Stimulated activated CD4-positive, alpha-beta T cell treated with anti-CD3 and anti-CD28 coated beads, TNF-alpha, amount 100 ng/mL, for 1 hour (primary cell): ENCODE results near the gene ZNF407.

Experiments
- DNase-seq, 3 donors: peaks; one replicate each; pipeline ENCODE4 v3.0.0-alpha.2; 2020; ENCODE audit warnings: low read depth in 3 of 3, low spot score in 1 of 3

Gene ZNF407

GRCh38 chr18:74996055-74996454 is 398.4 kb downstream of the ZNF407 start:
- DNase-seq = no peak

- no peak for DNase-seq
Measured at GRCh38 chr18:74996996-74997395, 399.3 kb downstream of the ZNF407 start.

- no peak for DNase-seq
Measured at GRCh38 chr18:75000920-75001319, 403.2 kb downstream of the ZNF407 start.

- no peak for DNase-seq
Measured at GRCh38 chr18:75003039-75003438, 405.4 kb downstream of the ZNF407 start.

- DNase-seq = no peak
Measured at GRCh38 chr18:75003764-75004690, 406.4 kb downstream of the ZNF407 start.

- DNase-seq = no peak
Measured at GRCh38 chr18:75005626-75006025, 408.0 kb downstream of the ZNF407 start.

- DNase-seq = no peak
Measured at GRCh38 chr18:75008186-75008585, 410.5 kb downstream of the ZNF407 start.

- no peak for DNase-seq
Measured at GRCh38 chr18:75009296-75009695, 411.6 kb downstream of the ZNF407 start.

- DNase-seq = no peak
Measured at GRCh38 chr18:75009878-75010277, 412.2 kb downstream of the ZNF407 start.

- no peak for DNase-seq
Measured at GRCh38 chr18:75010278-75010677, 412.6 kb downstream of the ZNF407 start.

GRCh38 chr18:75010689-75011088 is 413.0 kb downstream of the ZNF407 start:
- no peak for DNase-seq

GRCh38 chr18:75016025-75016717 is 418.5 kb downstream of the ZNF407 start:
- no peak for DNase-seq

GRCh38 chr18:75023473-75023872 is 425.8 kb downstream of the ZNF407 start:
- no peak for DNase-seq

GRCh38 chr18:75024871-75025270 is 427.2 kb downstream of the ZNF407 start:
- no peak for DNase-seq

- DNase-seq = no peak
Measured at GRCh38 chr18:75025573-75025972, 427.9 kb downstream of the ZNF407 start.

- DNase-seq = no peak
Measured at GRCh38 chr18:75029481-75029880, 431.8 kb downstream of the ZNF407 start.

GRCh38 chr18:75031717-75032317 is 434.1 kb downstream of the ZNF407 start:
- no peak for DNase-seq

GRCh38 chr18:75033516-75033915 is 435.8 kb downstream of the ZNF407 start:
- no peak for DNase-seq

- DNase-seq = no peak
Measured at GRCh38 chr18:75034937-75035336, 437.3 kb downstream of the ZNF407 start.

- no peak for DNase-seq
Measured at GRCh38 chr18:75035928-75036327, 438.3 kb downstream of the ZNF407 start.

- DNase-seq = no peak
Measured at GRCh38 chr18:75036917-75037688, 439.4 kb downstream of the ZNF407 start.
